HL-60 (cell line): ENCODE results near the gene ANKZF1.

Experiments
- GABPA ChIP-seq: IDR thresholded peaks from 2 replicates; pipeline ENCODE4 v1.6.1; 2012; ENCODE audit warnings: low read depth
- POLR2AphosphoS5 ChIP-seq: IDR thresholded peaks from 2 replicates; pipeline ENCODE4 v1.6.1; 2012; ENCODE audit warnings: low read depth
- SPI1 ChIP-seq: IDR thresholded peaks from 2 replicates; pipeline ENCODE4 v1.6.1; 2012; ENCODE audit warnings: low read depth, mild to moderate bottlenecking, borderline replicate concordance
- TF ChIP-seq, protein P1 (sequence below): IDR thresholded peaks from one replicate; pipeline ENCODE4 v1.5.1; 2011; ENCODE audit warnings: low read length, control low read depth, inconsistent platforms; ENCODE audit not compliant: insufficient read depth

DNA sequence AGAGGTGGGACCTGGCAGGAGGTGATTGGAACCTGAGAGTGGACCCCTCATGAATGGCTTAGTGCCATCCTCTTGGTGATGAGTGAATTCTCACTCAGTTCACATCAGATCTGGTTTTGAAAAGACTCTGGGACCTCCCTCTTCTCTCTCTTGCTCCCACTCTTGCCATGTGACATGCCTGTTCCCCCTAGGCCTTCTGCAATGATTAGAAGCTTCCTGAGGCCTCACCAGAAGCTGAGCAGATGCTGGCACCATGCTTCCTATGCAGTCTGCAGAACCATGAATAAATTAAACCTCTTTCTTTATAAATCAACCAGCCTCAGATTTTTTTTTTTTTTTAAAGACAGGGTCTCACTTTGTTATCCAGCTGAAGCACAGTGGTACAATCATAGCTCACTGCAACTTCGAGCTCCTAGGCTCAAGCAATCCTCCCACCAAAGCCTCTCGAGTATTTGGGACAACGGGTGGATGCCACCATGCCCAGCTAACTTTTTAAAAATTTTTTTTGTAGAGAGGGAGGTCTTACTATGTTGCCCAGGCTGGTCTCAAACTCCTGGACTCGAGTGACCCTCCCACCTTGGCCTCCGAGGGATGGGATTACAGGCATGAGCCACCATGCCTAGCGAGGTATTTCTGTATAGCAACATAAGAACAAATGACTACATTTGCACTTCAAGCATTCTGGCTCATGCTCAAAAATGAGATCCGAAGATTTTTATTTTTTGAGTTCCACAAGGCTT lies 25.0 kb upstream of the ANKZF1 start:
- TF ChIP-seq SPI1: no peak
- TF ChIP-seq GABPA: no peak
- TF ChIP-seq, protein P1, sequence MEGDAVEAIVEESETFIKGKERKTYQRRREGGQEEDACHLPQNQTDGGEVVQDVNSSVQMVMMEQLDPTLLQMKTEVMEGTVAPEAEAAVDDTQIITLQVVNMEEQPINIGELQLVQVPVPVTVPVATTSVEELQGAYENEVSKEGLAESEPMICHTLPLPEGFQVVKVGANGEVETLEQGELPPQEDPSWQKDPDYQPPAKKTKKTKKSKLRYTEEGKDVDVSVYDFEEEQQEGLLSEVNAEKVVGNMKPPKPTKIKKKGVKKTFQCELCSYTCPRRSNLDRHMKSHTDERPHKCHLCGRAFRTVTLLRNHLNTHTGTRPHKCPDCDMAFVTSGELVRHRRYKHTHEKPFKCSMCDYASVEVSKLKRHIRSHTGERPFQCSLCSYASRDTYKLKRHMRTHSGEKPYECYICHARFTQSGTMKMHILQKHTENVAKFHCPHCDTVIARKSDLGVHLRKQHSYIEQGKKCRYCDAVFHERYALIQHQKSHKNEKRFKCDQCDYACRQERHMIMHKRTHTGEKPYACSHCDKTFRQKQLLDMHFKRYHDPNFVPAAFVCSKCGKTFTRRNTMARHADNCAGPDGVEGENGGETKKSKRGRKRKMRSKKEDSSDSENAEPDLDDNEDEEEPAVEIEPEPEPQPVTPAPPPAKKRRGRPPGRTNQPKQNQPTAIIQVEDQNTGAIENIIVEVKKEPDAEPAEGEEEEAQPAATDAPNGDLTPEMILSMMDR: no peak
- TF ChIP-seq POLR2AphosphoS5: no peak
